Loucy (cell line): ENCODE results near the gene IGFBP4.

Experiments
- H2AFZ ChIP-seq: fragments of 200-600 bp; sonication (generic); 2 replicates; pipeline ENCODE4 v1.6.0; 2016; ENCODE audit warnings: antibody characterized with exemption, mild to moderate bottlenecking, low read length, moderate library complexity
- H3F3A ChIP-seq: fragments of 200-600 bp; 2 replicates; pipeline ENCODE4 v1.6.0; 2016; ENCODE audit warnings: antibody characterized with exemption, low read depth, mild to moderate bottlenecking
- H3K27me3 ChIP-seq: fragments of 200-600 bp; sonication (generic); 2 replicates; pipeline ENCODE4 v1.6.1; 2014; ENCODE audit warnings: low read length, mild to moderate bottlenecking; ENCODE audit not compliant: insufficient read depth, poor library complexity, severe bottlenecking
- H3K36me3 ChIP-seq: fragments of 200-600 bp; sonication (generic); 2 replicates; pipeline ENCODE4 v1.6.1; 2016; ENCODE audit warnings: low read length; ENCODE audit not compliant: insufficient read depth
- H3K4me1 ChIP-seq: fragments of 200-600 bp; sonication (generic); 2 replicates; pipeline ENCODE4 v1.5.1; 2014; ENCODE audit warnings: low read length, mild to moderate bottlenecking; ENCODE audit not compliant: insufficient read depth, poor library complexity, severe bottlenecking
- H3K4me2 ChIP-seq: fragments of 200-600 bp; sonication (generic); 2 replicates; pipeline ENCODE4 v1.6.0; 2014; ENCODE audit warnings: antibody characterized with exemption, low read length, low read depth, mild to moderate bottlenecking; ENCODE audit not compliant: poor library complexity, severe bottlenecking
- H3K4me3 ChIP-seq: fragments of 200-600 bp; sonication (generic); 2 replicates; pipeline ENCODE4 v1.5.1; 2014; ENCODE audit warnings: low read length, mild to moderate bottlenecking, mixed read lengths; ENCODE audit not compliant: poor library complexity, severe bottlenecking
- H3K79me2 ChIP-seq: fragments of 200-600 bp; sonication (generic); 2 replicates; pipeline ENCODE4 v1.6.1; 2014; ENCODE audit warnings: low read length; ENCODE audit not compliant: insufficient read depth
- H3K9ac ChIP-seq: fragments of 200-600 bp; sonication (generic); 2 replicates; pipeline ENCODE4 v1.6.0; 2014; ENCODE audit warnings: mild to moderate bottlenecking, low read depth, low read length, moderate library complexity; ENCODE audit not compliant: poor library complexity, severe bottlenecking
- H3K9me2 ChIP-seq: fragments of 200-600 bp; sonication (generic); replicated peaks from 2 replicates; pipeline ENCODE4 v1.6.1; 2016; ENCODE audit warnings: low read depth, low read length, mixed read lengths
- H3K9me3 ChIP-seq: fragments of 200-600 bp; sonication (generic); 2 replicates; pipeline ENCODE4 v1.6.1; 2014; ENCODE audit warnings: mild to moderate bottlenecking, antibody characterized with exemption, low read length, low read depth; ENCODE audit not compliant: insufficient read depth
- H4K20me1 ChIP-seq: fragments of 200-600 bp; sonication (generic); 2 replicates; pipeline ENCODE4 v1.6.0; 2014; ENCODE audit warnings: antibody characterized with exemption, low read length, mild to moderate bottlenecking; ENCODE audit not compliant: insufficient read depth, poor library complexity, severe bottlenecking
- CTCF ChIP-seq: fragments of 200-600 bp; sonication (generic); conservative IDR thresholded peaks from 2 replicates; pipeline ENCODE4 v1.5.1; 2014; ENCODE audit warnings: mild to moderate bottlenecking, antibody characterized with exemption, low read length
- EZH2phosphoT487 ChIP-seq: fragments of 200-600 bp; IDR thresholded peaks from 2 replicates; pipeline ENCODE4 v1.6.1; 2018; ENCODE audit warnings: antibody characterized with exemption, mild to moderate bottlenecking, moderate library complexity, borderline replicate concordance

Gene IGFBP4

GRCh38 chr17:40448639-40449261, 5.5 kb downstream of the IGFBP4 start:
- Histone ChIP-seq H2AFZ (peak overlapping the region; percentile 9; the same call in 1 of the 2 replicates), H3K79me2 (no peaks in the 10 kb centered on the region), H3K4me2 (peak overlapping the region; percentile 61), H3K4me1 (peaks cover 45% of the 10 kb centered on the region), H3K27me3 (no peaks in the 10 kb centered on the region), H3K9ac (peak overlapping the region; percentile 49), H3F3A (no peaks in the 10 kb centered on the region), H3K9me3 (no peaks in the 10 kb centered on the region), H3K9me2 (no peaks in the 10 kb centered on the region), H4K20me1 (no peaks in the 10 kb centered on the region), H3K36me3 (no peaks in the 10 kb centered on the region), H3K4me3 (peak overlapping the region; percentile 44)
- TF ChIP-seq CTCF (no peak), EZH2phosphoT487 (no peak)

GRCh38 chr17:40450175-40450574, 6.9 kb downstream of the IGFBP4 start:
- Histone ChIP-seq H3K79me2 (no peaks in the 10 kb centered on the region), H3K36me3 (no peaks in the 10 kb centered on the region), H3K4me1 (peaks cover 36% of the 10 kb centered on the region), H3K9me3 (no peaks in the 10 kb centered on the region), H3K9me2 (no peaks in the 10 kb centered on the region), H2AFZ (no peak overlapping the region), H4K20me1 (no peaks in the 10 kb centered on the region), H3F3A (no peaks in the 10 kb centered on the region), H3K9ac (no peak overlapping the region), H3K4me2 (no peak overlapping the region), H3K4me3 (no peak overlapping the region), H3K27me3 (no peaks in the 10 kb centered on the region)
- TF ChIP-seq EZH2phosphoT487 (no peak), CTCF (peak; percentile 76)

- Histone ChIP-seq H3K9me2 (no peaks in the 10 kb centered on the region), H3K79me2 (no peaks in the 10 kb centered on the region), H3K9me3 (no peaks in the 10 kb centered on the region), H3F3A (no peaks in the 10 kb centered on the region), H3K27me3 (no peaks in the 10 kb centered on the region), H3K36me3 (no peaks in the 10 kb centered on the region), H3K4me2 (no peak overlapping the region), H2AFZ (no peak overlapping the region), H3K4me1 (peaks cover 31% of the 10 kb centered on the region), H3K9ac (no peak overlapping the region), H4K20me1 (no peaks in the 10 kb centered on the region), H3K4me3 (no peak overlapping the region)
- TF ChIP-seq EZH2phosphoT487 = no peak
- TF ChIP-seq CTCF = no peak
Measured at GRCh38 chr17:40451420-40451819, 8.2 kb downstream of the IGFBP4 start.
